T-helper 22 cell (primary cell): ENCODE results near the gene PTCD1.
"Not testable (repeated sequence)": the region's sequence is repeated elsewhere in the genome, so short reads cannot be mapped to it uniquely, and the experiment has no call there.

Experiments
- DNase-seq: peaks from one replicate; pipeline ENCODE4 v3.0.0-alpha.2; 2020; ENCODE audit warnings: low read depth

PTCD1 gene

DNA sequence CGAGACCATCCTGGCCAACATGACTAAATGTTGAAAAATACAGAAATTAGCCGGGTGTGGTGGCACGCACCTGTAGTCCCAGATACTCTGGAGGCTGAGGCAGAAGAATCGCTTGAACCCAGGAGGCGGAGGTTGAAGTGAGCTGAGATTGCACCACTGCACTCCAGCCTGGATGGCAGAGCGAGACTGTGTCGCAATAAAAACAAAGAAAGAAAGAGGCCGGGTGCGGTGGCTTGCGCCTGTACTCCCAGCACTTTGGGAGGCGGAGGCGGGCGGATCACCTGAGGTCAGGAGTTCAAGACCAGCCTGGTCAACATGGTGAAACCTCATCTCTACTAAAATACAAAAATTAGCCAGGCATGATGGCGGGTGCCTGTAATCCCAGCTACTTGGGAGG, 51.4 kb downstream of the PTCD1 start:
- DNase-seq = not testable (repeated sequence)

DNA sequence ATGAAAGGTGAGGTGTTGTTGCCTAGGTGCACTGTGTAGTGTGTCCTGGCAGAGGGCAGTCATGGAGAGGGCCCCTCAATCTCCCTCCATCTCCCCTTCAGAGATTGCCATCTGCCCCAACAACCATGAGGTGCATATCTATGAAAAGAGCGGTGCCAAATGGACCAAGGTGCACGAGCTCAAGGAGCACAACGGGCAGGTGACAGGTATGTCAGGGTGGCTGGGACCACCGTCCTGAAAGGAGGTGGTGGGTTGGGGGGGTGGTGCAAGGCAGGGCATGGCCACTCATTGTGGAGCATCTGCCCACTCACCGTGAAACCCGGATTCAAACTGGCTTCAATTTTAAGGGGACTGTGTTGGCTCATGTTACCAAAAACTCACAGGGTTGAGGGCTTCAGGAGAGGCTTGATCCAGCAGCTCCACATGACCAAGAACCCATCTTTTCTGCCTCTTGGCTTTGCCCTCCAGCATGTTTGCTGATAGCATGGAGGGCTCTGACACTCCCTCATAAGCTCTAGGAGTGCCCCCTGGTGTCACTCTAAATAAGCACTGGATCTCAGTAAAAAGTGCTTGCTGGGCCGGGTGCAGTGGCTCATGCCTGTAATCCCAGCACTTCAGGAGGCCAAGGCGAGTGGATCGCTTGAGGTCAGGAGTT, 51.9 kb downstream of the PTCD1 start:
- DNase-seq = no peak

DNA sequence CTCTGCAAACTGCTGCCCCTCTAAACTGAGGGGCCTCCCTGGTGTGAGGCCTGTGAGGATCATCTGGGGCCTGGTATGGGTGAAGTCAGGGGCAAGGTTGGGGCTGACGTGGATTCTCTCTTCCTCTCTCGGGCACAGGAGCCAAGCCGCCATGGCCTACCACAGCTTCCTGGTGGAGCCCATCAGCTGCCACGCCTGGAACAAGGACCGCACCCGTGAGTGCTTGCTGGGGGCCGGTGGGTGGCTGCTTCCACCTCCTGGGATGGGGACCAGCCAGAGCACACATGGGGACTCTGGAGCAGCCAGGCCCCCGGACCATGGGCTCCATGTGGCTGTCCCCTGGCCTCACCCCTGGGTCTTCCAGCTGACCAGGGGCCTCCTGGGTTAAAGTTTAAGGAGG, 53.0 kb downstream of the PTCD1 start:
- DNase-seq = no peak

DNA sequence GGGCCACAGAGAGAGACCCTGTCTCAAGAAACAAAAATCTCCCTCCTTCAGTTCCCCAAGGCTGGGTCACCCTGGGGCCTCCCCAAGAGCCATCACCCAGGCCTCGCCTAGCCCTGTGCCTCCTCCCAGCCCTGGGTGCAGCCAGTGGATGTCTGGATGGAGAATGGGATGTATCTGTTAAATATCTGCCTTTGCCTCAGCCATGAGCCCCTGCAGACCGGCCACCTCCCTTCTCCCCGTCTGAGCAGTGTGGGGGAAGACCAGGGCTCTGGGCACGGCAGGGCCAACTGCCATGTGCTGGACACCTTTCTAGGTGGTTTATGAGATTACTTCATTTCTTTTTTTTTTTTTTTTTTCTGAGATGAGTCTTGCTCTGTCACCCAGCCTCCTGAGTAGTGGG, 54.1 kb downstream of the PTCD1 start:
- DNase-seq = no peak

DNA sequence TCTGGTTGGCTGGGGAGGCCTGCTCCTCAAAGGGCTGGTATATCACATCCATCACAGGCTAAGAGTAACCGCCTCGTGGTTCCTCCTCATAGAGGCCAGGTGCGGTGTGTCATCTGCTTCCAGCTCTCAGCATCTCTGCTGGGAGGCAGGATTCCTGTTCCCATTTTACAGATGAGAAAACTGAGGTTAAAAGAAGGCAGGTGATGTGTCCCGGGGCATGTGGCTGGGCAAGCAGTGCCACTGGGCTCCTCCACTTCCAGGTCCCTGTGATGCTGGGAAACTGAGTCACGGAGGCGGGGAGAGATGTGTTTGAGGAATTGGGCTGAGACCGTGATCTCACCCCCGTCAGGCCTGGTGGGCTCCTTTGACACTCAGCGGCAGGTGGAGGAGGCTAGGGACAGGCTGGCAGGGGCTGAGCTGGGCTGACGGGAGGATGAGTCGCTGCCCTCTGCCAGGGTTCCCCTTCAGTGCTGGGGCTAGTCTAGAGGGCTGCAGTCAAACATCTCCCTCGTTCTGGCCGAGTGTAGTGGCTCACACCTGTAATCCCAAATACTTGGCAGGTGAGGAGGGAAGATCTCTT, 54.7 kb downstream of the PTCD1 start:
- no peak for DNase-seq

DNA sequence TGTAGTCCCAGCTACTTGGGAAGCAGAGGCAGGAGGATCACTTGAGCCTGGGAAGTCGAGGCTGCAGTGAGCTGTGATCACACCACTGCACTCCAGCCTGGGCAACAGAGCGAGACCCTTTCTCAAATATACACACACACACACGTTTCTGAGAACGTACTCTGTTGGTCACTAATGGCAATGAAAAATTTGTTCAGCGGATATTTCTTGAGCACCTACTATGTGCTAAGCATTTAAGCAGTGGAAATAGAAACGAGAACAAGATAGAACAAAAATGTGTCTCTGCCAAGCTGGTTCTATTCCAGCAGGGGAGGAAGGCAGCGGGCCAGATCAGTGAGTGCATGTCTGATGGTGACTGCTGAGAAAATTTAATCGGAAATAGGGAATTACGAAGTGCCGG, 55.4 kb downstream of the PTCD1 start:
- no peak for DNase-seq

DNA sequence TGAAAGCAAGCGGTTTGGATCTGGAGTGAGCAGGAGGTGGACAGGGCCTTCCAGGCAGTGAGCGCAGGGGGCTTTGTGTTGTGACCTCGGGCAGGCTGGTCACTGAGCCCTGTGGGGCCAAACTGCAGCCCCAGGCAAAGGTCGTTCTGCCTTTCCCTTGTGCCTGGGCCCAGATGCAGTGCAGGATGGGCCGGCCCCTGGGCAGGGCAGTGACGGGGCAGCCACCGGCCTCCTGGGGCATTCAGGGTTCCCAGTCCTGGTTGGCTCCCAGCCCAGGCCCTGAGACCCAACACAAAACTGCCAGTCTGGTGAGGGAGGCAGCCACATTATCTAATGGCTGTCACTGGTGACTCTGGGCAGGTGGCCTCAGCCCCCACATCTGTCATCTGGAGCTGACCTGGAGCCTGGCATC, 56.9 kb downstream of the PTCD1 start:
- DNase-seq = no peak

DNA sequence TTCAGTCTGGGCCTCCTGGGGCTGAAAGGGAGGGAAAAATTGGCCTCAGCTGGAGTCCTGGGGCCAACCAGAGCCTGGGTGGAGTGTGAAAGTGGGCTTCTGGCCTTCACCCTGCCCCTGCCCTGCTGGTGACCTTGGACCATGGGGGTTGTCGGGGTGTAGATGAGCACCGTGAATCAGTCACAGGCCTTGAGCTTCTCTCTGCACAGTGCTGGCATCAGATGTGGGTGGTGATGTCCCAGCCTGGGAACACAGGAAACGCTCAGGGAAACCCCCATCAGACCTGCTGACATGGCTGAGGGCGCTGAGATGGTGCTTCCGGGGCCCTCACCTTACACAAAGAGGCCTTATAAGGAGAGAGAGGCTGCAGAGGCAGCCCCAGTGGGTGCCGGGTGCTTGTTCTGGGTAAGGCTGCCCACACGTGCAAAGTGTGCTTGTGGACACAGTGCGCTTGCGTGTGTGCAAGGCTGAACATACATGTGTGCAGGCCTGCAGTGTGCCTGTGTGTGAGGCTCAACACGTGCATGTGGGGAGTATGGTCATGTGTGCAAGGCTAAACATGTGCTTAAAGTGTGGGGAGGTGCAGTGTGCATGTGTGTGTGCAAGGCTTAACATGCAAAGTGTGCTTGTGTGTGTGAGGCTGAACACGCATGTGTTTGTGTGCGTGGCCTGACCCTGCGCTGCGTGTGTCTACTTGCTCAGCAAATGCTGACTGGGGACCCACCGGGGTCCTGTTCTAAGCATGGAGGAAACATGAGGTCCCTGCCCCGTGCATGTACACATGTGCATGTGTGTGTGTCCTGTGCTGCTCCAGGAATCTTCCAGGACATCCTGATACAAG, 57.6 kb downstream of the PTCD1 start:
- peak; percentile 94 for DNase-seq

DNA sequence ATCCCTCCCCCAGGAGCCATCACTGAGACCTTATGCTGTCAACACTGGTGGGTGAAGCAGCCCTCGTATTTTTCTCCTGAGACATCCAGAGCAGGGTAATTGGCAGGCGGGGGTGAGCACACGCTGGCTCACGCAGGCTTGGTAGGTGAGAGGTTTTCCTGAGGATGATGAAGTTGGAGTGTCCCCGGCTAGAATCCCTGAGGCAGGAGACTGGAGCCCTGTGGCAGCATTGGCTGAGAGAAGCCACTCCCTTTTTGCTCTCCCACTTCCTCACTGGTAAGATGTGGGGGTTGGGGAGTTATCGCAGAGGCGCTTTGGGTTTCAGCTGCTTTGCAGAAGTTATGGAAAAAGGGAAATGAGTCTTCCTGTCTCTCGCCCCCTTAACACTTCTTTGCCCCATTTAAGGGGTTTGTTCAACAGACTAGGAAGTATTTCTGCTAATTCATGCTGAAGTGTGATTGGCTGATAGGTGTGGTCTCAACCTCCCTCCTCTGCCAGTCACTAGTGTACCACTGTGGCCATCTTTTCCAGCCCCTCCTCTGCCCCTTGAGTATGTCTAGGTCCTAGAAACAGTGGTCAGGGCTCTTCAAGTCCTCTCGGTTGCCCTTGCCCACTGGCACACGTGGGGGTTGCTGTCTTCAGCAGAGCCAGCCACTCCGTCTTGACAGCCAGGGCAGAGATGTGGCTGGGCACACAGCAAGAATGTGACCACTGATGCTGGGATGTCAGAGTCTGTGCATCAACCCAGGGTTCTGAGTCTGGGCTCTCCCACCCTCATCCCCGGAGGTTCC, 58.4 kb downstream of the PTCD1 start:
- no peak for DNase-seq

DNA sequence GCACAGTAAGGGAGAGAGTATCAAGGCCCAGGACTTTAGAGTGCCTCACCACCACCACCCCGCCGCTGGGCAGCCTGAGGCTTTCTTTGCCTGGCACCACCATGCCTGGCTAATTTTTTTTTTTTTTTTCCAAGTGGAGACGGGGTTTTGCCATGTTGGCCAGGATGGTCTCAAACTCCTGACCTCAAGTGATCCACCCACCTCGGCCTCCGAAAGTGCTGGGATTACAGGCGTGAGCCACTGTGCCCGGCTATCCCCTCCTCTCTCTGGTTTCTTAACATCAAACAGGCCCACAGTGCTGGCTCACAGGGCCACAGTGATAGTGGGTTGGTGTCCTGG, 58.9 kb downstream of the PTCD1 start:
- DNase-seq = not testable (repeated sequence)

DNA sequence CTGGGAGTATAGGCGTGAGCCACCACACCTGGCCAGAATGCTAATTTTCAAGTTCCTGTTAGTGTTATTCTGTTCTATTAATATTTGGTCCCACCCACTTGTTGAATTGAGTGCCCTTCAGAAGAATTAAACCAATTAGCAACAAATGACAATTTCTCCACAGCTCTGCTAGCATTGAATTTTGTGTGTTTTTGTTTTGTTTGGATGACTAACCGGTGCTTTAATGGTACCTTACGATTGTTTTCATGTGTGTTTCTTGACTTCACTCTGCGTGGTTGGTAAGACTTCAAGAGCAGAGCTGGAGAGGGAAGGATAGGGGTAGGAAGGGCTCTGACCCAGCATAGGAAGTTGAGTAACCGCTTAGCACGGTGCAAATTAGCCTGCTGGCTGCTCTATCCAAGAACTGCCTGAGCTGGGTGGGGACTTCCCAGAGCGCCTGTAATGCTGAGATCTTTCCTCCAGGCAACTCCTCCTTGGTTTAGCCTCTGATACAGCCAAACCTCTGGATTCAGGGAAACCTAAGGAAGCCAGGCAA, 59.5 kb downstream of the PTCD1 start:
- DNase-seq = peak; percentile 77

DNA sequence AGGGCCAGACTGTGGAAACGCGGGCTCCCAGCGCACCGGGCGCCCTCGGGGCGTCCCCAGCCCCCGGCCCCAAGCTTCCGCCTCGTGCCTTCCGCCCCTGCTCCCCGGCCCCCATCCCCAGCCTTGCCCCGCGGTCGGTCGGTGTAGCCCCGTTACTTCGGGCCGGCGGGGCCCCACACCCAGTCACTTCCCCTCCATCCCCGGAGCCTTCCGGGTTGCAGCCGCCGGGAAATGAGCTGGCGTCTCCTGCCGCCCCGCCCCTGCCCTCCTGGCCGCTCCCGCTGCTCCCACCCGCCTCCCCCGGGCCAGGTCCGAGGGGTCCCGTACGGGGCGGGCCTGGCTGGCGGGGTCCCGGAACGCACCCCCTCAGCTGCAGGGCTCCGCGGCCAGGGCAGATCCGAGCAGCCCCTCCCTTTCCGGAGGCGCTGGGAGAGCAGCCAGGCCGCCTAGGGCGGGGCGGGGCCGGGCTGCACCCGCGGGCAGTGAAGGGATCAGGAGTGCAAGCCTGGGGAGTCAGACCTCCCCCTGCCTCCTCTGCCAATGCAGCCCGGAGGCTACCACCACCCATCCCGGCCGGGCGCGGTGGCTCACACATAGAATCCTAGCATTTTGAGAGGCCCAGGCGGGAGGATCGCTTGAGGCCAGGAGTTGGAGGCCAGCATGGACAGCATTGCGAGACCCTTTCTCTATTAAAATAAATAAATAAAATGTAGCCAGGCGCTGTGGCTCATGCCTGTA, 63.4 kb downstream of the PTCD1 start:
- peak; percentile 59 for DNase-seq

DNA sequence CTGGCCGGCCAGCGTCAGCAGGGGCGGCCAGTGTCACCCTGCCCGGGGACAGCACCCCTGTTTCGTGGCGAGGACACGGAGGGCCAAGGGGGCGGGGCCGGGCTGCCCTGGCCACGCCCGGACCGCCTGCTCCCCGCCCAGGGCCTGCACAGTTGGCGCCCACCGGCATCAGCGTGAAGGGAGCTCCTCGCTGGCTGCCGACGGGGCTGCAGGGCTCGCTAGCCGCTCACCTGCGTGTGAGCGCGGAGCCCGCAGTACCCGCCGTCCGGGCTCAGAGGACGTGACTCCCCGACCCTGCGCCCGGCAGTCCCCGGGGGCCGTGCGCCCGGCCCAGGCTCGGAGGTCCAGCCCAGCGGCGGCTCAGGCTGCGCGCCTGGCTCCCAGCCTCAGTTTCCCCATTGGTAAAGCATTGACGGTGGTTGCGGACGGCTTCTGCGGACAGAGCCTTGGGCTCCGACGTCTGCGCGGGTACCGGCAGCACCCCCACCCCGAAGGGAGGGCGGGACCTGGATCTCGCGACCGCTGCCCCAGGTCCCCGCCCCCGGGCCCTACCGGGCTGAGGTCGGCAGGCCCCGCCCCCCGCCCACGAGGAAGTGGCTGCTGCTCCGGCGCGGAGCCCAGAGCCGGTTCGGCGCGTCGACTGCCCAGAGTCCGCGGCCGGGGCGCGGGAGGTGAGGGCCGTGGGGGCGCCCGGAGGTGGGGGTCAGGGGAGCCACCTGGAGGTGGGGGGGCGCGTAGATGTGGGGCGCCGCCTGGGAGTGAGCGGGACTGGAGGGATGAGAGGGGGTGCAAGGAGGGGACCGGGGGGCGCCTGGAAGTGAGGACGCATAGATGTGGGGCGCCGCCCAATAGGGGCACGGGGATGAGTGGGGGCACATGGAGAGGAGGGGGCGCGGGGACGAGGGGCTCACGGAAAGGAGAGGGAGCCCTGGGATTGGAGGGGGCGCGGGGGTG, 64.2 kb downstream of the PTCD1 start, which contains the start of gene ARPC1B:
Gene ARPC1B (plus strand): TSS at position 620 of the 954 bp plus-strand sequence. CDS start 10,985 bp downstream, outside the sequence.
- DNase-seq = peak; percentile 80

DNA sequence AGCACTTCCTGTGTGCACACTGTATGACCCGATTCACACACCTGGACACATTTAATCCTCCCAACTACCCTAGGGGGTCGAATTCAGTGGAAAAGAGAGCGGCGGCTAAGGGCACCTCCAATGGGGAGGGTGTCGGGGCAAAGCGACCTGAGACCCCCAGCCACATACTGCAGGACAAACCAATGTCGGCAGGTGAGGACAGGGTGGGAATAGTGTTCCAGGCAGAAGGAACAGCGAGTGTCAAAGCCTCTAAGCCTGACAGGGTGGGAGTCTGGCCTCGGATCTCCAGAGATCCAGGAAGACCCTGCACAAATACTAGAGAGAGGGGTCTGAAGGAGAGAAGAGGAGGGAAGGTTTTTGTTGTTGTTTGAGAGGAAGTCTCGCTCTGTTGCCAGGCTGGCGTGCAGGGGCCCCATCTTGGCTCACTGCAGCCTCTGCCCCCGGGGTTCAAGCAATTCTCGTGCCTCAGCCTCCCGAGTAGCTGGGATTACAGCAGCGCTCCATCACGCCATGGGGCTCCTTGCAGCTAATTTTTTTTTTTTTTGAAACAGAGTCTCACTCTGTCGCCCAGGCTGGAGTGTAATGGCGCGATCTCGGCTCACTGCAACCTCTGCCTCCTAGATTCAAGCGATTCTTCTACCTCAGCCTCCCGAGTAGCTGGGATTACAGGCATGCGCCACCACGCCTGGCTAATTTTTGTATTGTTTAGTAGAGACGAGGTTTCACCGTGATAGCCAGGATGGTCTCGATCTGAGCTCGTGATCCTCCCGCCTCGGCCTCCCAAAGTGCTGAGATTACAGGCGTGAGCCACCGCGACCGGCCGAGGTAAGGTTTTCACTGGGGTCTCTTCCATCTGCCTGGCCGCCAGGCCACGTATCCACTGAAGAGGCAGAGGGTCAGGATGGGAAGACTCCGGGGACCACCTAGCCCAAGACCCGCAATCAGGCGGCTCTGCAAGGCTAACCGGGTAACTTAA, 65.2 kb downstream of the PTCD1 start:
- DNase-seq = no peak

DNA sequence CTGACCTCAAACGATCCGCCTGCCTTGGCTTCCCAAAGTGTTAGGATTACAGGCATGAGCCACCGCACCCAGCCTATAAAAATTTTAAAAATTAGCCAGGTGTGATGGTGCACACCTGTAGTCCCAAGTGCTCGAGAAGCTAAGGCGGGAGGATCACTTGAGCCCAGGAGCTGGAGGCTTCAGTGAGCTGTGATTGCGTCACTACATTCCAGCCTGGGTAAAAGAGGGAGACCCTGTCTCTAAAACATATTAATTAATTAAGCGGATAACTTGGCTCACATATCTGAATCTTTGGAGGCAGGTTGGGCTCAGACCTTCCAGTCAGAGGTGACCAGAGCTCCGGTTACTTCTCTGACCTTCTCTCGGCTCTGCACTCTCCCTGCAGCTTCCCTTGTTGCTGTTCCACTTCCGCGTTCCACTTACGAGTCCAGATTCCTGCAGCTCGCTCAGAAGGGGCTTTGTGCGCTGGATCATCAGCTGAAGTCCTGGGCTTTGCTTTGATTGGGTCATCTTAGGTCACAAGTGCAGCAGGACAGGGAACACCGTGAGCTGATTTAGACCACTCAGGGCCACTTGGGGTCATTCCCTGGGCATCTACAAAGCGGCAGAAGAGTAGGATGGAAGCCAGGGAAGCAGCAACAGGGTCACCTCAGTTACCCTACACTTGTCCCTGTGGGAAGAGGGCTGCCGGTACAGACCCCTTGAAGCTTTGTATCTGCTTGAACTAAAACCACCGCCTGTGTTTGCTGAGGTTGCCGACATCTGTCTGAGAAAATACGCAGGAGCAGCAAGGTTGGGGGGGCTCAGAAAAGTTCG, 66.1 kb downstream of the PTCD1 start:
- DNase-seq = no peak

DNA sequence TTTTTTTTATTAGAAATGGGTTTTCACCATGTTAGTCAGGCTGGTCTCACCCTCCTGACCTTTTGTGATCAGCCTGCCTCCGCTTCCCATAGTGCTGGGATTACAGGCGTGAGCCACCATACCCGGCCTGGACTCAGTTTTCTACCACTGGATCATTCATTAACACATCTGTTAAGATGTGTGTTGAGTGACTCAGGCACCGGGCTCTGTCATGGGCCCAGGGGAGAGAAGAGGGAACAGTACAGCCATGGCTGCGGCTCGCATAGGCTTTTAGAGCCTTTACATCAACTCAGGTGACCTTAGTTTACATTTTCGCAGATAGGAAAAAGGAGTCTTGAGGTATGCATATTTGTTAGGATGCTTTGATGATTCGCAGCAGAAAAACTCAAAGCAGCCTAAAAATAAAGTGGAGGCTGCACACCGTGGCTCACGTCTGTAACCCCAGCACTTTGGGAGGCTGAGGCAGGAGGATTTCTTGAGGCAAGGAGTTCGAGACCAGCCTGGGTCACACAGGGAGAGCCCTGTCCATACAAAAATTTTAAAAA, 67.2 kb downstream of the PTCD1 start:
- DNase-seq = no peak

DNA sequence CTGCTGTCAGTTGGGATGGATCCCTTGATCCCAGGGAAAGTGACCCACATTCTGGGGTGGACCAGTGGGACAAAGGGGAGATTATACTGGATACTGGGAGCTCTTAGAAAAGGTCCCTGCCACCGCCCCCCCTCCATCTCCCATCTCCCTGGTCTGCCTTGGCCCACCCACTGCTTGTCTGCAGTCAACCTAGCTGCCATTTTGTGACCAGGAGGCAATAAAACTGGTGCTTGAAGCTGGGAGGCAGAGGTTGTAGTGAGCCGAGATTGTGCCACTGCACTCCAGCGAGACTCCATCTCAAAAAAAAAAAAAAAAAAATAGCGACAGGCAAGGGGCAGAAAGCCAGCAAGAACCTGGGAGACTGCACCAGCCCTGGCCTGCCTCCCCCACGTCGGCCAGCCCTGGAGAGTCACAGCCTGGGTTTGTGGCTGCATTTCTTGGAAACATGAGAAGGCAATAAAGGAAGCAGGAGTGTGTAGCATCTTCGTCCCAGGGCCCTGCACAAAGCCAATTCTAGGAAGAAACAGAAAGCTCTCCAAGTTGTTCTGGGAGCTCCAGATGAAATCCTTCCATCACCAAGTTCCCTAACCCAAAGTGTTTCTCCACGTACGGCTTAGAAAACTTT, 68.7 kb downstream of the PTCD1 start:
- no peak for DNase-seq
